ENCODE data around the gene MXI1. TPM values are rescaled to one million over a fixed set of nuclear protein-coding genes. Genes with fewer than 3 reads are reported as not detected.

The MXI1 gene
- total and polyA plus RNA-seq, 3 donors from 2014 or later = 42.1 to 69.1 (median 66.8) TPM

GRCh38 chr10:110175406-110175805, 32.0 kb upstream of the MXI1 start:
- Histone ChIP-seq H3K4me3 (no peak overlapping the region), H3K27me3 (no peaks in the 10 kb centered on the region), H3K27ac (no peak overlapping the region), H3K9me3 (no peaks in the 10 kb centered on the region), H3K36me3 (ENCODE audit: low read depth, missing control alignments) (no peaks in the 10 kb centered on the region), H3K4me1 (no peaks in the 10 kb centered on the region)
- intact Hi-C loops (cut with DNase I; ENCODE audit: low total_unique reads) = no loop called here
- TF ChIP-seq POLR2A (IDR thresholded peaks at IDR 0.05) = no peak
- no peak for TF ChIP-seq CTCF (IDR thresholded peaks at IDR 0.05)
- 65 to 69% methylated on average over 2 of the region's 2 CpGs for WGBS, 2 donors
- peak; percentile 54 for DNase-seq

GRCh38 chr10:110176141-110177030, 31.0 kb upstream of the MXI1 start:
- DNase-seq = peak; percentile 47
- WGBS, 2 donors = 22 to 43% methylated on average over 19 of the region's 19 CpGs
- no peak for TF ChIP-seq CTCF (IDR thresholded peaks at IDR 0.05)
- TF ChIP-seq POLR2A (IDR thresholded peaks at IDR 0.05) = no peak
- Histone ChIP-seq H3K27me3 (no peaks in the 10 kb centered on the region), H3K27ac (no peak overlapping the region), H3K9me3 (no peaks in the 10 kb centered on the region), H3K4me1 (no peaks in the 10 kb centered on the region), H3K4me3 (peak overlapping the region in 1 of 2 donors; percentile 6), H3K36me3 (ENCODE audit: low read depth, missing control alignments) (no peaks in the 10 kb centered on the region)
- intact Hi-C loops (cut with DNase I; ENCODE audit: low total_unique reads) = no loop called here

GRCh38 chr10:110179220-110179619, 28.2 kb upstream of the MXI1 start:
- H3K27ac ChIP-seq = no peak overlapping the region
- H3K4me3 ChIP-seq = no peak overlapping the region
- WGBS, 2 donors = 85 to 88% methylated on average over 7 of the region's 7 CpGs
- no peaks in the 10 kb centered on the region for H3K36me3 ChIP-seq (ENCODE audit: low read depth, missing control alignments)
- intact Hi-C loops (cut with DNase I; ENCODE audit: low total_unique reads) = no loop called here
- no peak for DNase-seq
- H3K4me1 ChIP-seq = no peaks in the 10 kb centered on the region
- no peak for TF ChIP-seq CTCF (IDR thresholded peaks at IDR 0.05)
- TF ChIP-seq POLR2A (IDR thresholded peaks at IDR 0.05) = no peak
- H3K27me3 ChIP-seq = no peaks in the 10 kb centered on the region
- no peaks in the 10 kb centered on the region for H3K9me3 ChIP-seq

GRCh38 chr10:110181451-110181850, 26.0 kb upstream of the MXI1 start:
- H3K27ac ChIP-seq = no peak overlapping the region
- no peak for DNase-seq
- intact Hi-C loops (cut with DNase I; ENCODE audit: low total_unique reads) = no loop called here
- no peaks in the 10 kb centered on the region for H3K4me1 ChIP-seq
- 87 to 93% methylated on average over 9 to 10 of the region's 10 CpGs for WGBS, 2 donors
- no peaks in the 10 kb centered on the region for H3K36me3 ChIP-seq (ENCODE audit: low read depth, missing control alignments)
- TF ChIP-seq CTCF (IDR thresholded peaks at IDR 0.05) (no peak), POLR2A (IDR thresholded peaks at IDR 0.05) (no peak)
- no peak overlapping the region for H3K4me3 ChIP-seq
- no peaks in the 10 kb centered on the region for H3K27me3 ChIP-seq
- no peaks in the 10 kb centered on the region for H3K9me3 ChIP-seq

GRCh38 chr10:110181911-110182310, 25.5 kb upstream of the MXI1 start:
- TF ChIP-seq CTCF (IDR thresholded peaks at IDR 0.05) = no peak
- no peak for TF ChIP-seq POLR2A (IDR thresholded peaks at IDR 0.05)
- H3K4me1 ChIP-seq = no peaks in the 10 kb centered on the region
- no peaks in the 10 kb centered on the region for H3K9me3 ChIP-seq
- H3K36me3 ChIP-seq (ENCODE audit: low read depth, missing control alignments) = no peaks in the 10 kb centered on the region
- no peak overlapping the region for H3K4me3 ChIP-seq
- no peak for DNase-seq
- H3K27me3 ChIP-seq = no peaks in the 10 kb centered on the region
- no peak overlapping the region for H3K27ac ChIP-seq
- intact Hi-C loops (cut with DNase I; ENCODE audit: low total_unique reads) = no loop called here
- WGBS, 2 donors = 92 to 96% methylated on average over 5 of the region's 5 CpGs
